ENCODE measurements around the gene MELK. TPM values are rescaled to one million over a fixed set of nuclear protein-coding genes. Genes with fewer than 3 reads are reported as not detected.
A peak's percentile ranks its signal among the peaks of the same experiment; 100 is the strongest.

The MELK gene
- total and polyA plus RNA-seq, 12 donors = 0.15 to 3.1 (median 0.28) TPM; not detected in 4

DNA sequence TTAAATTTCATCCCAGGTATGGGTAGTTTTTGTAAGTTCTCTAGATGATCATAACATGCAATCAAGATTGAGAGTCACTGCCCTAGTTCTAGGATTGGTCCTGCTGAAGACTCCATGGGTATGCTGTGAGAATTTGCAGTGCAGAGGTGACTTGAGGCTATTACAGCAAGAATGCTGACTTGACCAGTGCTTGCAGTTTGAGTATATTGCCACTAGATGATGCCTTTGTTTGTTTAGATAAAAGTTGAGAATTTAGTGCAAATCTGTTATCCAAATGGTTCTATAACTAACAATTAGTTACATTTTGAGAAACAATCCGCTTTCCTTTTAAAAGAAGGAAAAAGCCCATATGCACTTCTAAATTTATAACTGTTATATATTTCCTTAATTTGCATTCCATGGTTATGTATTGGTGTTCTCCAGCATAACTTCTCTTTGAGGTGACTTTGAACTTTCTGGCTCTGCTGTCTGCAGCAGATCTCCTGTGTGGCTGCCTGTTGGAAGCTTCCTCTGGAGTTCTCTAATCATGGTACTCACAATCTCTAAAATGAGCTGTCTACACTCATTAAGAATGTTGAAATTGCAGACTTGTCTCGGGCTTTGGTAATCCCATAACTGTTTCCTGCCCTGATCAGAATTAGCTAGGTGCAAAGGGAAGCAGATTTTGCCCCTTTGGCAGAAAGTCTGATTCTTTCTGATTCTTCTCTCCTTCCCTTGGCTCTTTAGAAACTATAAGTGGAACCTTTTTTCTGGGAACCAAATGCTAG lies 24.9 kb downstream of the MELK start:
- DNase-seq (no peak), ATAC-seq (no peak)
- Histone ChIP-seq H3K27ac (no peak overlapping the region), H3K9me3 (no peaks in the 10 kb centered on the region), H3K36me3 (peaks cover 0 to 53% (median 0%) of the 10 kb centered on the region in 9 donors), H3K4me3 (no peak overlapping the region), H3K27me3 (no peaks in the 10 kb centered on the region), H3K4me1 (no peaks in the 10 kb centered on the region)
- 79 to 83% methylated on average over 2 of the region's 2 CpGs for WGBS, 2 donors
- TF ChIP-seq CTCF (IDR thresholded peaks at IDR 0.05) = peak; percentile 6 to 48 (median 27)
- intact Hi-C loops (cut with DNase I) = no loop called here

GRCh38 chr9:36598273-36598672 lies 25.6 kb downstream of the MELK start:
- Histone ChIP-seq H3K4me3 (no peak overlapping the region), H3K36me3 (peaks cover 0 to 51% (median 0%) of the 10 kb centered on the region in 9 donors), H3K27ac (no peak overlapping the region), H3K4me1 (no peaks in the 10 kb centered on the region), H3K27me3 (no peaks in the 10 kb centered on the region), H3K9me3 (no peaks in the 10 kb centered on the region)
- no peak for TF ChIP-seq CTCF (IDR thresholded peaks at IDR 0.05)
- no peak for ATAC-seq
- no peak for DNase-seq
- intact Hi-C loops (cut with DNase I) = no loop called here
- WGBS, 2 donors = 79 to 85% methylated on average over 1 of the region's 1 CpG

- 61 to 76% methylated on average over 3 of the region's 3 CpGs for WGBS, 2 donors
- peaks cover 0 to 43% (median 0%) of the 10 kb centered on the region in 9 donors for H3K36me3 ChIP-seq
- no peaks in the 10 kb centered on the region for H3K4me1 ChIP-seq
- no peaks in the 10 kb centered on the region for H3K27me3 ChIP-seq
- DNase-seq = no peak
- no peak for ATAC-seq
- H3K27ac ChIP-seq = peak overlapping the region in 1 of 10 donors; percentile 38
- H3K9me3 ChIP-seq = no peaks in the 10 kb centered on the region
- no peak overlapping the region for H3K4me3 ChIP-seq
- no peak for TF ChIP-seq CTCF (IDR thresholded peaks at IDR 0.05)
- intact Hi-C loops (cut with DNase I) = no loop called here
Measured at GRCh38 chr9:36603006-36603405, 30.3 kb downstream of the MELK start.

- Histone ChIP-seq H3K27me3 (no peaks in the 10 kb centered on the region), H3K4me1 (no peaks in the 10 kb centered on the region), H3K36me3 (peaks cover 0 to 46% (median 0%) of the 10 kb centered on the region in 9 donors), H3K27ac (no peak overlapping the region), H3K4me3 (no peak overlapping the region), H3K9me3 (no peaks in the 10 kb centered on the region)
- DNase-seq = no peak
- intact Hi-C loops (cut with DNase I) = no loop called here
- ATAC-seq = no peak
- TF ChIP-seq CTCF (IDR thresholded peaks at IDR 0.05) = no peak
- WGBS, 2 donors = 87 to 90% methylated on average over 2 of the region's 2 CpGs
Measured at GRCh38 chr9:36609306-36609705, 36.6 kb downstream of the MELK start.

All from heart right ventricle (tissue), 16 donors.